Eye (tissue), 1 donor: Measurements from ENCODE around the gene RAPGEF4.
"Not testable (repeated sequence)": the region's sequence is repeated elsewhere in the genome, so short reads cannot be mapped to it uniquely, and the experiment has no call there.

ENCODE experiments used
- DNase-seq: peaks from one replicate; pipeline ENCODE4 v3.0.0-alpha.2; 2015

RAPGEF4 gene

DNA sequence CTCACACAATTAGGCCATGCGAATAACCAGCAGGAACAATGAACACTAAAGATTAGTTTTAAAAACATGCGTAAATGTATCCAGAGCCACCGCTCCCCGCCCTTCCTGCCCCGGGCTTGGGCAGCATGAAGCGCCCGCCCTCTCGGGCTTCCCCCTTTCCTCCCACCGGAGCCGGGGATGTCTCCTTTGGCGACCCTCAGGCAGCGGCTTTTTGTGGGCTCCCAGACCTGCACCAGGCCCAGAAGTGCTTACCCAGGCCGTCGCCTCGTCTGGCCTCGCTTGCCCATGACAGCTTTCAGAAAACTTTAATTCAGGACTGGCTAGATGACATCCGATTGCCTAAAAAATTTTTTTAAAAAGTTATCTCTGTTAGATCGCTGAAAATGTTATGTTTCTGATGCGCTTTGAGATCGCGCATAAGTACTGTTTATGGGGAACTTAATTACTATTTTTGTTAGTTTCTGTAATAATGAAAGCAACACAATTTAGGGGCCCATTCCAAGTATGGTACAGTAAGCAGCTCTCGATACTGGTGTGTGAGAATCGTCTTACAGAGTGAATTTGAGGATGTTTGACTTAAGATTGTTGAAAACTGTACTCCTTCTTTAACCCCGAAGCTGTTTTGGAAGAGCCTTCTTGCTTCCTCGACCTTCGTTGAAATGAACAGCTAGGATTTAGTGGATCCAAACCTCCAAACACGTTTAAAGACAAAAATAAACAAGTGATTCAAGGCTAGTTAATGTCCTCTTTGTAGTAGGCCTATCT, 341.1 kb downstream of the RAPGEF4 start:
- DNase-seq = peak; percentile 75

DNA sequence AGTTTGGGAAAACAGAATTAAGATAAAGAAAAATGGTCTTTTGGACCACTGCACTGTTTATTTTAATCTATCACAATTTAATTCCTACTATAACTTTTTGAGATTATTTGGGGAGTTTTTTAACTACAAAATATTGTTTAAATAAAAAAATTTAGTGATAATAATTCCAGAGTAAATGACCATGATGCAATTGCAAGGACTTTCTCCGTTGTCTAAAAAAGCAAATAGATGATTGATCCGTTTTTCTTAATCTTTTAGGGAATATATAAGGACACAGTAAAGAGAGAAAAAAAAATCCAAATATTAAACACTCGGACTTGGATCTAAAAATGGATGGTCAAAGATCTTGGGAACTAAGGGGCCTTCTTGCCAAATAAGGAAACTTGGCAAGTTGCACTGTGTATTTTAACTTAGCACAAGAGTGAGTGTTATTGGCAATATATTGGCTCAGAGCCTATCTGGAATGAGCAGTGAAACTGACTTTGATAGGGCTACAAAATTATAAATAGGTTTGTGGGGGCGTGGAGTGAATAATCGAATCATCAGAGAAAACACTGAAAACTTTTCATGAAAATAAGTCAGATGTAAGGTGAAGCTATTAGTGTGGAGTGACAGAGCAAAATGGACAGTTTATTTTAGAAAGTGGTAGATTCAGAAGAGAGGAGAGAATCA, 342.0 kb downstream of the RAPGEF4 start:
- DNase-seq = peak; percentile 21

- no peak for DNase-seq
Measured at GRCh38 chr2:173079141-173079540, 343.5 kb downstream of the RAPGEF4 start.

DNA sequence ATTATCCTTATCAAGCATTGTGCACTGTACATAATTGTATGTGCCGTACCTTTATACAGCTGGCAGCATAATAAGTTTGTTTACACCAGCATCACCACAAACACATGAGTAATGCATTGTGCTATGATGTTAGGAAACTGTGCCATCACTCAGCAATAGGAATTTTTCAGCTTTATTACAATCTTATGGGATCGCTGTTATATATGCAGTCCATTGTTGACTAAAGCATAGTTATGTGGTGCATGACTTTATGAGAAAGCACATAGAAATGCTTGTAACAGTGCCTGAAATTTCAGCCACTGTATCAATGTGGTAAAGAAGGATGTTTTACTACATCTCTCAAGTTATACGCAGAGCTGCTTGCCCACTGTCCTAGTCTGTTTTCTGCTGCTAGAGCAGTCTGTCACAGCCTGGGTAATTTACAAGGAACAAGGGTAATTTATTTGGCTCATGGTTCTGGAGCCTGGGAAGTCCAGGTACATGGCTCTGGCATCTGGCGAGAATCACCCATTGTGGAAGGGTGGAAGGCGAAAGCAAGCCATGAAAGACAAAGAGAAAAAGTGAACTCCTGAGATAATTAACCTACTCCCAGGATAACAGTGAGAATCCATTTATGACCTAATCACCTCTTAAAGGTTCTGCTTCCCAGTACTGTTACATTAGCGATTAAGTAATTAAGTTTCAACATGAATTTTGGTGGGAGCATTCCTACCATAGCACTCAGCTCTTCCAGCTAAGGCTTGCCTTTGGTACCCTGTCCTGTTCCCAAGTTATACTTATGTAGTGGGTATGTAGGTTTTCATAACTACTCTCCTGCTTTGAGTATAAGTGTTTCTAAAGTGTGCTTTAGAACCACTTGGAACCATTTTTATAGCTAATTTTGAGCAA, 344.6 kb downstream of the RAPGEF4 start:
- DNase-seq = no peak

DNA sequence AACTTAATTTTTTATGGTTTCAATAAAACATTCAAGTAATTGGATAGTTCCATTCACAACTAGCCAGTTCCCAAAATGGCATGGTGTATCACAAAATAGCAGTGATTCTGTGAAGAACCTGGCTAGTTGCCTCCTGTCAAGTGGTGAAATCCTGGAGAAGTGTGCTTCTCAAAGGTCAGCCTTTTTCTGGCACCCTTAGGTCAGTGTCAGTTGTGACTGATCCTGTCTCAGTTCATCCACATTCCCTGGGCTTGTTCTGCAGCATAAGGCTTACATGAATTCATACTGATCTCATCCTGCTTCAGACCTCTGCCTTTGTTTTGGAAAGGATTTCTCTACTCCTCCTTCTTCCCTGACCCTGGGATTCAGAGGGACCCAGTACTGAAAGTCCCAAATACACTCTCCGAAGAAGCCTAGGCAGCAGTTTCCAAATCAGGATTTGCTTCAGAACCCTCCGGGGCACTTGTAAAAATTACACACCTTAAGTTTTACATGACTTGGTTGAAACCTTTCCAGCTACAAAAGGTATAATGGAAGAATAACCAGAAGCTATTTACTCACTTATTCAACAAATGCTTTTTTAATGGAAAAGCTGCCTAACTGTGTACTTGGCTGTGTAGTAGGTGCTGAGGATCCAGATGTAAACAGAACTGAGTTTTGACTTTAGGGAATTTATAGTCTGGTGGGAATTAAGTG, 351.0 kb downstream of the RAPGEF4 start:
- no peak for DNase-seq

GRCh38 chr2:173087214-173087581, 351.6 kb downstream of the RAPGEF4 start:
- DNase-seq = no peak

GRCh38 chr2:173087793-173088496, 352.3 kb downstream of the RAPGEF4 start:
- DNase-seq = no peak

GRCh38 chr2:173090276-173090877, 354.7 kb downstream of the RAPGEF4 start:
- peak; percentile 19 for DNase-seq

- DNase-seq = no peak
Measured at GRCh38 chr2:173090973-173091660, 355.5 kb downstream of the RAPGEF4 start.

GRCh38 chr2:173091910-173092309, 356.3 kb downstream of the RAPGEF4 start:
- DNase-seq = no peak

- DNase-seq = no peak
Measured at GRCh38 chr2:173092844-173093402, 357.3 kb downstream of the RAPGEF4 start.

DNA sequence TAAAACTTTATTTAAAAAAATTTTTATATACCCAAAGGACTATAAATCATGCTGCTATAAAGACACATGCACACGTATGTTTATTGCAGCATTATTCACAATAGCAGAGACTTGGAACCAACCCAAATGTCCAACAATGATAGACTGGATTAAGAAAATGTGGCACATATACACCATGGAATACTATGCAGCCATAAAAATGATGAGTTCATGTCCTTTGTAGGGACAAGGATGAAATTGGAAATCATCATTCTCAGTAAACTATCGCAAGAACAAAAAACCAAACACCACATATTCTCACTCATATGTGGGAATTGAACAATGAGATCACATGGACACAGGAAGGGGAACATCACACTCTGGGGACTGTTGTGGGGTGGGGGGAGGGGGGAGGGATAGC, 358.0 kb downstream of the RAPGEF4 start:
- DNase-seq = not testable (repeated sequence)

- no peak for DNase-seq
Measured at GRCh38 chr2:173094731-173095130, 359.1 kb downstream of the RAPGEF4 start.

- no peak for DNase-seq
Measured at GRCh38 chr2:173095356-173095755, 359.7 kb downstream of the RAPGEF4 start.

- no peak for DNase-seq
Measured at GRCh38 chr2:173099271-173099670, 363.6 kb downstream of the RAPGEF4 start.

DNA sequence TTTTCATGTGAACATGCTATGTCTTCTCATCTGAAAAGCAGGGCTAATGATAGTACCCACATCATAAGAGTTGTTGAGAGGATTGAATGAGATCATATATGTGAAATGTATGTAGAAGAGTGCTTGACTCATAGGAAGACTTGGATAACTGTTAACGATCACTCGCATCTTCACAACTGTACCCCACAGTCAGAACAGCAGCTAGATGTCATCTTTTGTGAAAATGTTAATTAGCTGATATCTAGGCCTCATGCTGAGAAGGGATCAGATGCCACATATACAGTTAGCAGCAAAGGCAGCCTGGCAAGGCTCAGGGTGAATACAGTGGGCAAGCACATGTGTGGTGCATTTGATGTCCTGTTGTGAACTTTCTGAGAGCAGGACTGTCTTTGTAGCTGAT, 364.2 kb downstream of the RAPGEF4 start:
- no peak for DNase-seq

DNA sequence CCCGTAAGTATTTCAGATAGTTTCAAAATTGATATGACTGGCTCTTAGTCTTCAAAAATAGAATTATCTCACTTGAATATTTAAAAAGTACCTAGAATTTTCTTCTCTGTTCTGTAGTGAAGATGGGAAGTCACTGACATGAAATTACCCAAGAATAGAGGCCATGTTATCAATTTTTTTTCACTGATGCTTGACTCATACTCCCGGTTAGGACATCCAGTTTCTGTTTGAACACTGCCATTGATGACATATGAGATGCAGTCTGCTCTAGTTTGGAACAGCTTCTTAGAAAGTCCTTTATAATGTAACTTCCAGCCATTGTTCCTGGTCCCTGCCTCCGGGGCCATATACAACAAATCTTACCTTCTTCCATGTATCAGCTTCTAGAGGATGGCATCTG, 366.0 kb downstream of the RAPGEF4 start:
- no peak for DNase-seq
